IMR-90 (cell line): ENCODE measurements around the gene GPRIN3. TPM values are rescaled to one million over a fixed set of nuclear protein-coding genes. Genes with fewer than 3 reads are reported as not detected.

Source experiments
- ATAC-seq: fragments of 200-7000 bp; cut with Tn5 transposase; 2 replicates; pipeline ENCODE4 v1.9.1; 2020; ENCODE audit warnings: low read depth, mild to moderate bottlenecking, moderate library complexity
- BruUV-seq: library from RNA; stranded (reverse); fragments of 400-500 nt; replicated peaks from 2 replicates; lab custom pipeline; 2021; lab: Mats Ljungman, UMichigan
- CTCF ChIA-PET: fragments of 300-600 bp; formaldehyde crosslinking; extraction: SDS; loops from one replicate; lab custom pipeline; 2021; ENCODE audit warnings: antibody characterized with exemption; lab: Yijun Ruan, JAX
- POLR2A ChIA-PET: fragments of 300-600 bp; sonication (Branson Sonifier 250); formaldehyde crosslinking; loops from one replicate; lab custom pipeline; 2022; ENCODE audit warnings: antibody characterized with exemption; ENCODE audit not compliant: unreplicated experiment; lab: Charles Lee
- DNase-seq: peaks from one replicate; pipeline ENCODE4 v3.0.0; 2013
- H2AFZ ChIP-seq: replicated peaks from 2 replicates; pipeline ENCODE3; 2013; ENCODE audit warnings: low read length, mild to moderate bottlenecking; ENCODE audit not compliant: poor library complexity
- H2AK5ac ChIP-seq: 2 replicates; pipeline ENCODE4 v1.6.1; 2013; ENCODE audit warnings: low read depth, low read length, inconsistent platforms
- H2AK9ac ChIP-seq: replicated peaks from 2 replicates; pipeline ENCODE3; 2013; ENCODE audit warnings: mild to moderate bottlenecking, low read depth, low read length, moderate library complexity; ENCODE audit not compliant: poor library complexity
- H2BK120ac ChIP-seq: 2 replicates; pipeline ENCODE4 v1.6.1; 2013; ENCODE audit warnings: low read depth, low read length, inconsistent platforms
- H2BK15ac ChIP-seq: 3 replicates; pipeline ENCODE4 v1.6.1; 2013; ENCODE audit warnings: low read depth, low read length, inconsistent platforms
- H2BK20ac ChIP-seq: 2 replicates; pipeline ENCODE4 v1.6.1; 2013; ENCODE audit warnings: low read depth, mild to moderate bottlenecking, inconsistent platforms, low read length, moderate library complexity
- H2BK5ac ChIP-seq: 2 replicates; pipeline ENCODE4 v1.6.1; 2013; ENCODE audit warnings: mild to moderate bottlenecking, low read depth, low read length, inconsistent platforms; ENCODE audit not compliant: poor library complexity, severe bottlenecking
- H3K14ac ChIP-seq: replicated peaks from 2 replicates; pipeline ENCODE4 v1.6.1; 2013; ENCODE audit warnings: low read depth, low read length, inconsistent platforms
- H3K18ac ChIP-seq: 2 replicates; pipeline ENCODE4 v1.6.1; 2013; ENCODE audit warnings: low read depth, low read length, control low read depth
- H3K23ac ChIP-seq: 2 replicates; pipeline ENCODE4 v1.6.1; 2013; ENCODE audit warnings: low read depth, low read length, inconsistent platforms
- H3K27ac ChIP-seq: 2 replicates; pipeline ENCODE4 v1.5.1; 2013; ENCODE audit warnings: mild to moderate bottlenecking, control low read depth, low read length; ENCODE audit not compliant: insufficient read depth
- H3K27me3 ChIP-seq: 2 replicates; pipeline ENCODE4 v1.6.1; 2013; ENCODE audit warnings: low read length; ENCODE audit not compliant: control insufficient read depth, insufficient read depth
- H3K36me3 ChIP-seq: 2 replicates; pipeline ENCODE4 v1.6.1; 2013; ENCODE audit warnings: low read length, mixed read lengths; ENCODE audit not compliant: control insufficient read depth, insufficient read depth
- H3K4ac ChIP-seq: 2 replicates; pipeline ENCODE4 v1.6.1; 2013; ENCODE audit warnings: low read depth, low read length, inconsistent platforms
- H3K4me1 ChIP-seq: 2 replicates; pipeline ENCODE4 v1.6.1; 2013; ENCODE audit warnings: low read length, mixed read lengths; ENCODE audit not compliant: control insufficient read depth, insufficient read depth
- H3K4me2 ChIP-seq: 2 replicates; pipeline ENCODE4 v1.6.1; 2013; ENCODE audit warnings: low read depth, mild to moderate bottlenecking, control low read depth, low read length, moderate library complexity
- H3K4me3 ChIP-seq: 2 replicates; pipeline ENCODE4 v1.5.1; 2013; ENCODE audit warnings: low read depth, mild to moderate bottlenecking, control low read depth, low read length, moderate library complexity; ENCODE audit not compliant: insufficient read depth
- H3K56ac ChIP-seq: 2 replicates; pipeline ENCODE4 v1.6.1; 2013; ENCODE audit warnings: low read length, inconsistent platforms; ENCODE audit not compliant: insufficient read depth; ENCODE audit errors: extremely low read depth
- H3K79me1 ChIP-seq, 2 experiments: 2 replicates each; pipeline ENCODE4 v1.6.1; 2013; ENCODE audit warnings: low read length in 2 of 2, inconsistent platforms in 1 of 2, low read depth in 1 of 2
- H3K9ac ChIP-seq: 2 replicates; pipeline ENCODE4 v1.6.1; 2013; ENCODE audit warnings: low read depth, low read length, control low read depth
- H3K9me1 ChIP-seq: 2 replicates; pipeline ENCODE4 v1.6.1; 2013; ENCODE audit warnings: low read length, inconsistent platforms; ENCODE audit not compliant: insufficient read depth
- H3K9me3 ChIP-seq: 2 replicates; pipeline ENCODE4 v1.6.1; 2013; ENCODE audit warnings: low read length; ENCODE audit not compliant: control insufficient read depth, insufficient read depth
- H4K20me1 ChIP-seq: 2 replicates; pipeline ENCODE4 v1.6.1; 2013; ENCODE audit warnings: low read length, inconsistent platforms; ENCODE audit not compliant: insufficient read depth
- H4K5ac ChIP-seq: 2 replicates; pipeline ENCODE4 v1.6.1; 2013; ENCODE audit warnings: mild to moderate bottlenecking, low read depth, low read length, control low read depth
- H4K8ac ChIP-seq, 2 experiments: 2 replicates each; pipeline ENCODE4 v1.6.1; 2013; ENCODE audit warnings: low read depth in 2 of 2, low read length in 2 of 2, control low read depth in 1 of 2, inconsistent platforms in 1 of 2
- H4K91ac ChIP-seq: 2 replicates; pipeline ENCODE4 v1.6.1; 2013; ENCODE audit warnings: low read depth, low read length, inconsistent platforms; ENCODE audit not compliant: insufficient read depth
- BHLHE40 ChIP-seq: fragments of 150-350 bp; IDR thresholded peaks from 2 replicates; pipeline ENCODE4 v1.6.1; 2016; ENCODE audit warnings: mild to moderate bottlenecking, low read depth, low read length
- CEBPB ChIP-seq: IDR thresholded peaks from 2 replicates; pipeline ENCODE4 v1.6.1; 2012; ENCODE audit warnings: low read depth, low read length, improper control_type of control experiment
- CHD1 ChIP-seq: IDR thresholded peaks from 2 replicates; pipeline ENCODE4 v1.6.1; 2012; ENCODE audit warnings: low read depth, low read length, improper control_type of control experiment
- CTCF ChIP-seq: conservative IDR thresholded peaks from 2 replicates; pipeline ENCODE4 v1.5.1; 2012; ENCODE audit warnings: mild to moderate bottlenecking, low read depth, low read length, improper control_type of control experiment
- FOS ChIP-seq: fragments of 150-350 bp; IDR thresholded peaks from 2 replicates; pipeline ENCODE4 v1.6.1; 2016; ENCODE audit warnings: low read depth, low read length
- MAFK ChIP-seq: IDR thresholded peaks from 2 replicates; pipeline ENCODE4 v1.6.1; 2012; ENCODE audit warnings: low read depth, low read length, improper control_type of control experiment
- NFE2L2 ChIP-seq: fragments of 150-350 bp; IDR thresholded peaks from 2 replicates; pipeline ENCODE4 v1.6.1; 2016; ENCODE audit warnings: low read depth, mild to moderate bottlenecking, low read length
- POLR2A ChIP-seq: IDR thresholded peaks from 2 replicates; pipeline ENCODE4 v1.6.1; 2012; ENCODE audit warnings: mild to moderate bottlenecking, low read depth, low read length
- RCOR1 ChIP-seq: IDR thresholded peaks from 2 replicates; pipeline ENCODE4 v1.6.1; 2012; ENCODE audit warnings: mild to moderate bottlenecking, low read length, improper control_type of control experiment; ENCODE audit not compliant: insufficient replicate concordance
- RFX5 ChIP-seq: IDR thresholded peaks from 2 replicates; pipeline ENCODE4 v1.8.0; 2012; ENCODE audit warnings: low read depth, mild to moderate bottlenecking, low read length, moderate library complexity
- SMC3 ChIP-seq: fragments of 150-350 bp; IDR thresholded peaks from 2 replicates; pipeline ENCODE4 v1.6.1; 2016; ENCODE audit warnings: low read depth, mild to moderate bottlenecking, antibody characterized with exemption, low read length, moderate library complexity
- USF2 ChIP-seq: fragments of 150-350 bp; IDR thresholded peaks from 2 replicates; pipeline ENCODE4 v1.6.1; 2017; ENCODE audit warnings: mild to moderate bottlenecking, antibody characterized with exemption, low read length, low read depth
- WGBS, 2 experiments: methylation state at CpG; one replicate each; pipeline versions ENCODE4 v1.1.5 to v1.1.7; 2013; ENCODE audit warnings: missing lambda C conversion rate in 2 of 2; ENCODE audit not compliant: insufficient read length in 1 of 2; ENCODE audit errors: extremely low coverage in 2 of 2; 5-methylcytosine and 5-hydroxymethylcytosine counted together
- dilution Hi-C: fragments of 300-500 bp; cut with HindIII; formaldehyde crosslinking; loops from one replicate; pipeline ENCODE4 v1.14.3; 2018; ENCODE audit warnings: low sequenced_read_pairs; ENCODE audit not compliant: unreplicated experiment
- in situ Hi-C: fragments of 300-500 bp; cut with MboI; formaldehyde crosslinking; loops from 3 replicates; pipeline ENCODE4 v1.14.3; 2019; ENCODE audit warnings: low sequenced_read_pairs, inconsistent platforms, mixed read lengths
- intact Hi-C: fragments of 100-400 bp; cut with micrococcal nuclease; formaldehyde crosslinking; loops from 2 replicates; pipeline ENCODE4 v1.10.0; 2022
- polyA plus RNA-seq, 3 experiments: library from polyadenylated mRNA; depleted of rRNA; stranded (reverse); fragments of >200 nt; gene quantifications; 2 replicates each; pipeline ENCODE4 v1.2.3, GENCODE V29; 2012; ENCODE audit warnings: low replicate concordance in 1 of 3
- total RNA-seq: library from RNA; depleted of rRNA; stranded (reverse); fragments of >200 nt; gene quantifications from 2 replicates; pipeline ENCODE4 v1.2.3, GENCODE V29; 2012

Gene GPRIN3
- total and polyA plus RNA-seq, 2 of the 4 experiments (the other 2 are of a cell fraction), result under 0.01 TPM; not detected in 1

- Histone ChIP-seq H2AK5ac (no peak overlapping the region), H3K4me3 (no peak overlapping the region), H2BK5ac (no peak overlapping the region), H2BK120ac (no peak overlapping the region), H2AK9ac (no peak overlapping the region), H2AFZ (no peak overlapping the region), H3K9ac (no peak overlapping the region), H3K9me3 (no peaks in the 10 kb centered on the region), H3K9me1 (no peaks in the 10 kb centered on the region), H4K5ac (no peak overlapping the region), H3K14ac (no peak overlapping the region), H3K4ac (no peak overlapping the region), H3K4me1 (no peaks in the 10 kb centered on the region), H2BK20ac (no peak overlapping the region), H4K8ac (no peak overlapping the region), H4K91ac (no peak overlapping the region), H3K36me3 (no peaks in the 10 kb centered on the region), H3K56ac (no peak overlapping the region), H3K18ac (no peak overlapping the region), H3K27ac (no peak overlapping the region), H2BK15ac (no peak overlapping the region), H3K23ac (no peak overlapping the region), H4K20me1 (no peaks in the 10 kb centered on the region), H3K4me2 (no peak overlapping the region), H3K79me1 (no peaks in the 10 kb centered on the region), H3K27me3 (no peaks in the 10 kb centered on the region)
- ChIA-PET POLR2A (no interaction called here), CTCF (no interaction called here)
- dilution Hi-C loops (no loop called here), intact Hi-C loops (no loop called here), in situ Hi-C loops (no loop called here)
- DNase-seq (no peak), ATAC-seq (no peak)
- TF ChIP-seq NFE2L2, result no peak
- no peak for TF ChIP-seq BHLHE40
- TF ChIP-seq USF2, result no peak
- no peak for TF ChIP-seq RFX5
- no peak for TF ChIP-seq CTCF
- no peak for TF ChIP-seq CEBPB
- TF ChIP-seq CHD1, result no peak
- no peak for TF ChIP-seq POLR2A
- no peak for TF ChIP-seq FOS
- TF ChIP-seq SMC3, result no peak
- TF ChIP-seq MAFK, result no peak
- TF ChIP-seq RCOR1, result no peak
- no CpG with 5 or more reads among the region's 2 CpGs for WGBS, 2 experiments
- BruUV-seq, result no TSS peak
Measured at GRCh38 chr4:89331197-89331596, 23.6 kb upstream of the GPRIN3 start.
